Panc1 (cell line): ENCODE results near the gene SUMF1.

Experiments used
- CTCF ChIP-seq: fragments of 450-650 bp; IDR thresholded peaks from 2 replicates; pipeline ENCODE4 v1.5.1; 2017; ENCODE audit warnings: mild to moderate bottlenecking
- POLR2AphosphoS5 ChIP-seq: IDR thresholded peaks from 2 replicates; pipeline ENCODE4 v1.6.1; 2012; ENCODE audit warnings: mild to moderate bottlenecking, low read depth, low read length, moderate library complexity
- REST ChIP-seq, 2 experiments: IDR thresholded peaks; 2 replicates each; pipeline ENCODE4 v1.6.1; 2011 to 2012; ENCODE audit warnings: low read depth in 2 of 2, control low read depth in 1 of 2, low read length in 1 of 2, mild to moderate bottlenecking in 1 of 2, moderate library complexity in 1 of 2; ENCODE audit not compliant: insufficient read depth in 1 of 2
- SIN3A ChIP-seq: IDR thresholded peaks from 2 replicates; pipeline ENCODE4 v1.6.1; 2012; ENCODE audit warnings: low read depth, mild to moderate bottlenecking, low read length, moderate library complexity, borderline replicate concordance; ENCODE audit not compliant: insufficient read depth

GRCh38 chr3:4407941-4408340, 59.1 kb downstream of the SUMF1 start:
- TF ChIP-seq POLR2AphosphoS5 (no peak), CTCF (no peak), REST (IDR thresholded peaks at IDR 0.05; ENCODE audit: insufficient read depth in 1 of 2, low read depth in 2 of 2, low read length in 1 of 2) (no peak), SIN3A (no peak)
